Measurements from ENCODE around the gene MICAL2.

The MICAL2 gene

GRCh38 chr11:12291766-12292165, 181.4 kb downstream of the MICAL2 start:
- no peak for DNase-seq

DNA sequence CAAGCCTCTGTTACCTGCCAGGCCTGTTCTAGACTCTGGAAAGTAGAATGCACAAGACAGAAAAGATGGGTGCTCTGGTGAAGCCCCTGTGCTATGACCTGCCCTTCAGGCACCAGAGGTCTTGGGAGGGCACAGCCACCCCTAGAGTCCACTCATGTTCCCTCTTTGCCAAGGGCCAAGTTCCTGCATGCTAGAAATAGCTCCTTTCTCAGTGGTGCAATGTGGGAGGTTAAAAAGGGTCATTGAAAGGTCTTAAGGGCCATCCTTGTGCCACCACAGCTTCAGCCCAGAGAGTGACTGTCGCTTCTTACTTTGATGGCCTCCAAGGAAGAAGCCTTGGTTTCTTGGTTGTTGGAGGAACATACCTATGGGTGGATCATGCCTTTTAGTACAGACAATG, 182.4 kb downstream of the MICAL2 start:
- no peak for DNase-seq

DNA sequence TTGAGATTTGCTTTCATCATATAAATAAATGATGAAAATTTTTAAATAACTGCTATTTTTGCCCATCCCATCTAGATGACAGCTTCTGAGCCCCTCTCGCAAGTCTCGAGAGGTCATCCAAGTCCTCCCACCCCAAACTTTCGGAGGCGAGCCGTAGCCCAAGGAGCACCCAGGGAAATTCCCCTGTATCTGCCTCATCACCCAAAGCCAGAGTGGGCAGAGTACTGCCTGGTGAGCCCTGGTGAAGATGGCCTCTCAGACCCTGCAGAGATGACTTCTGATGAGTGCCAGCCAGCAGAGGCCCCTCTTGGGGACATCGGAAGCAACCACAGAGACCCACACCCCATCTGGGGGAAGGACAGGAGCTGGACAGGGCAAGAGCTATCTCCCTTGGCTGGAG, 183.1 kb downstream of the MICAL2 start:
- no peak for DNase-seq

GRCh38 chr11:12294613-12295012, 184.2 kb downstream of the MICAL2 start:
- no peak for DNase-seq

- DNase-seq: no peak
Measured at GRCh38 chr11:12295943-12296342, 185.6 kb downstream of the MICAL2 start.

GRCh38 chr11:12298610-12299009, 188.2 kb downstream of the MICAL2 start:
- DNase-seq: no peak

GRCh38 chr11:12301379-12301778, 191.0 kb downstream of the MICAL2 start:
- no peak for DNase-seq

GRCh38 chr11:12303421-12304149, 193.2 kb downstream of the MICAL2 start:
- no peak for DNase-seq

DNA sequence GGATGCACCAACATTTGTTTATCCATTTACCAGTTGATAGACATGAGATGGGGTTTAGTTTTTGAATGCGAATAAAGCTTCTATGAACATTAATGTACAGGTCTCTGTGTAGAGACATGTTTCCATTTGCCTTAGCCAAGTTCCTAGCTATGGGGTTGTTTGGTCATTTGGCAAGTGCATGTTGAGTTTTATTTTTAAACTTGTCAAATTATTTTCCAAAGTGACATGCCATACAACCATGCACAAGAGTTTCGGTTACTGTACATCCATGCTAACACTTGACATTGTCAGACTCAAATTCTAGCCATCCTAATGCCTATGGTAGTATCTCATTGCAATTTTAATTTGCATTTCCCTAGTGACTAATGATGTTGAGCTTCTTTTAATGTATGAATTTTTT, 196.4 kb downstream of the MICAL2 start:
- no peak for DNase-seq

- DNase-seq: no peak
Measured at GRCh38 chr11:12312132-12312531, 201.7 kb downstream of the MICAL2 start.
